Loucy (cell line): ENCODE results near the gene OGFR.

Source experiments
- EZH2phosphoT487 ChIP-seq: fragments of 200-600 bp; IDR thresholded peaks from 2 replicates; pipeline ENCODE4 v1.6.1; 2018; ENCODE audit warnings: antibody characterized with exemption, mild to moderate bottlenecking, moderate library complexity, borderline replicate concordance
- TF ChIP-seq, protein P1 (sequence below): fragments of 200-600 bp; sonication (generic); conservative IDR thresholded peaks from 2 replicates; pipeline ENCODE4 v1.5.1; 2014; ENCODE audit warnings: mild to moderate bottlenecking, antibody characterized with exemption, low read length

DNA sequence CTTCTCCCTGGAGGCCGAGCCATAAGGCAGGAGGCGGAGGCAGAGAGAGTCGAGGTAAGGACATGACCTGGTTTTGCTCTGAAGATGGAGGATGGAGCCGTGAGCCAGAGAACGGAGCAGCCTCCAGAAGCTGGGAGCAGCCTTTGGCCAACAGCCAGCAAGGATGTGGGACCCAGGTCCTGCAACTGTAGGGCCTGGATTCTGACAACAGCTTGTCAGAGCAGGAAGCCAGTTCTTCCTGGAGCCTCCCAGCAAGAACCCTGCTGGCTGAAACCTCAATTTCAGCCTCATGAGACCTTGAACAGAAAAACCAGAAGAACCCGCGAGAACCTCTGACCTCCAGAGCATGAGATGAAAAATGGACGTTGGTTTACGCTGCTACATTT, 21.7 kb upstream of the OGFR start:
- TF ChIP-seq, protein P1, sequence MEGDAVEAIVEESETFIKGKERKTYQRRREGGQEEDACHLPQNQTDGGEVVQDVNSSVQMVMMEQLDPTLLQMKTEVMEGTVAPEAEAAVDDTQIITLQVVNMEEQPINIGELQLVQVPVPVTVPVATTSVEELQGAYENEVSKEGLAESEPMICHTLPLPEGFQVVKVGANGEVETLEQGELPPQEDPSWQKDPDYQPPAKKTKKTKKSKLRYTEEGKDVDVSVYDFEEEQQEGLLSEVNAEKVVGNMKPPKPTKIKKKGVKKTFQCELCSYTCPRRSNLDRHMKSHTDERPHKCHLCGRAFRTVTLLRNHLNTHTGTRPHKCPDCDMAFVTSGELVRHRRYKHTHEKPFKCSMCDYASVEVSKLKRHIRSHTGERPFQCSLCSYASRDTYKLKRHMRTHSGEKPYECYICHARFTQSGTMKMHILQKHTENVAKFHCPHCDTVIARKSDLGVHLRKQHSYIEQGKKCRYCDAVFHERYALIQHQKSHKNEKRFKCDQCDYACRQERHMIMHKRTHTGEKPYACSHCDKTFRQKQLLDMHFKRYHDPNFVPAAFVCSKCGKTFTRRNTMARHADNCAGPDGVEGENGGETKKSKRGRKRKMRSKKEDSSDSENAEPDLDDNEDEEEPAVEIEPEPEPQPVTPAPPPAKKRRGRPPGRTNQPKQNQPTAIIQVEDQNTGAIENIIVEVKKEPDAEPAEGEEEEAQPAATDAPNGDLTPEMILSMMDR = no peak
- TF ChIP-seq EZH2phosphoT487 = no peak
